AG04449 (cell line): Measurements from ENCODE around the gene CACNA1C.

Experiments
- CTCF ChIA-PET: fragments of 350-600 bp; formaldehyde crosslinking; extraction: SDS; loops from one replicate; lab custom pipeline; 2021; ENCODE audit warnings: antibody characterized with exemption; lab: Yijun Ruan, JAX
- POLR2A ChIA-PET: fragments of 400-600, 350-600 bp; formaldehyde crosslinking; extraction: SDS; loops from one replicate; lab custom pipeline; 2020; ENCODE audit warnings: antibody characterized with exemption, inconsistent platforms; lab: Yijun Ruan, JAX
- DNase-seq: peaks from one replicate; pipeline ENCODE4 v3.0.0-alpha.2; 2010; ENCODE audit warnings: low read depth, low spot score
- H3K4me3 ChIP-seq: 2 replicates; pipeline ENCODE4 v1.5.1; 2011; ENCODE audit warnings: low read depth, mild to moderate bottlenecking, control low read depth, low read length
- CTCF ChIP-seq: IDR thresholded peaks from one replicate; pipeline ENCODE4 v1.5.1; 2011; ENCODE audit warnings: mild to moderate bottlenecking, moderate library complexity, low read length, control low read depth, inconsistent platforms; ENCODE audit not compliant: insufficient read depth; ENCODE audit errors: missing control alignments

The CACNA1C gene

GRCh38 chr12:2317772-2318171 lies 265.0 kb downstream of the CACNA1C start:
- CTCF ChIA-PET: interaction anchor here (1.0 kb wide), 1 partner anchor 265 kb away, joined by 4 read pairs; no protein-coding TSS in a partner anchor
- no peak overlapping the region for H3K4me3 ChIP-seq
- TF ChIP-seq CTCF: no peak
- POLR2A ChIA-PET: no interaction called here
- DNase-seq: no peak

GRCh38 chr12:2318286-2318685 lies 265.5 kb downstream of the CACNA1C start:
- H3K4me3 ChIP-seq: no peak overlapping the region
- no peak for TF ChIP-seq CTCF
- DNase-seq: no peak
- CTCF ChIA-PET: no interaction called here
- POLR2A ChIA-PET: no interaction called here

GRCh38 chr12:2319136-2319535 lies 266.3 kb downstream of the CACNA1C start:
- no peak for TF ChIP-seq CTCF
- DNase-seq: no peak
- POLR2A ChIA-PET: interaction anchor here (1.0 to 1.3 kb wide), 2 partner anchors 8 to 17 kb away, joined by 4 read pairs; no protein-coding TSS in a partner anchor
- CTCF ChIA-PET: interaction anchor here (0.7 to 1.5 kb wide), 3 partner anchors 12 to 34 kb away, joined by 3 read pairs; no protein-coding TSS in a partner anchor
- H3K4me3 ChIP-seq: no peak overlapping the region

- no peak for TF ChIP-seq CTCF
- ChIA-PET CTCF (interaction anchor here (0.7 to 1.6 kb wide), 4 partner anchors 12 to 35 kb away, joined by 3 read pairs; no protein-coding TSS in a partner anchor), POLR2A (interaction anchor here (1.0 to 1.3 kb wide), 2 partner anchors 8 to 16 kb away, joined by 4 read pairs; no protein-coding TSS in a partner anchor)
- no peak for DNase-seq
- no peak overlapping the region for H3K4me3 ChIP-seq
Observed at GRCh38 chr12:2319737-2320506, 267.1 kb downstream of the CACNA1C start.

- DNase-seq: no peak
- no peak overlapping the region for H3K4me3 ChIP-seq
- no peak for TF ChIP-seq CTCF
- CTCF ChIA-PET: interaction anchor here (0.7 to 1.6 kb wide), 3 partner anchors 16 to 41 kb away, joined by 3 to 4 read pairs (median 3); no protein-coding TSS in a partner anchor
- POLR2A ChIA-PET: no interaction called here
Observed at GRCh38 chr12:2320841-2321240, 268.1 kb downstream of the CACNA1C start.

GRCh38 chr12:2322554-2323120 lies 269.9 kb downstream of the CACNA1C start:
- DNase-seq: no peak
- H3K4me3 ChIP-seq: no peak overlapping the region
- POLR2A ChIA-PET: no interaction called here
- CTCF ChIA-PET: interaction anchor here (0.7 to 1.5 kb wide), 3 partner anchors 8 to 38 kb away, joined by 3 to 4 read pairs (median 4); no protein-coding TSS in a partner anchor
- TF ChIP-seq CTCF: no peak
